Parathyroid adenoma (tissue), 2 donors: ENCODE results near the gene TBC1D14.

Experiments
- H2AFZ ChIP-seq: fragments of 300-600 bp; sonication (generic); one replicate; pipeline ENCODE4 v1.7.0; 2017; ENCODE audit warnings: antibody characterized with exemption, mild to moderate bottlenecking
- H3K27ac ChIP-seq: fragments of 300-600 bp; sonication (generic); one replicate; pipeline ENCODE4 v1.7.0; 2017
- H3K27me3 ChIP-seq: fragments of 300-600 bp; sonication (generic); one replicate; pipeline ENCODE4 v1.7.0; 2017; ENCODE audit warnings: low read length; ENCODE audit not compliant: control insufficient read depth, insufficient read depth
- H3K36me3 ChIP-seq: fragments of 300-600 bp; sonication (generic); one replicate; pipeline ENCODE4 v1.7.0; 2017; ENCODE audit warnings: low read length; ENCODE audit not compliant: control insufficient read depth, insufficient read depth
- H3K4me1 ChIP-seq: fragments of 300-600 bp; sonication (generic); one replicate; pipeline ENCODE4 v1.7.0; 2017; ENCODE audit warnings: control low read depth
- H3K4me2 ChIP-seq: fragments of 300-600 bp; sonication (generic); one replicate; pipeline ENCODE4 v1.7.0; 2017; ENCODE audit warnings: low read length
- H3K4me3 ChIP-seq: fragments of 300-600 bp; sonication (generic); one replicate; pipeline ENCODE4 v1.7.0; 2017; ENCODE audit warnings: low read depth, low read length
- H3K79me2 ChIP-seq: fragments of 300-600 bp; sonication (generic); one replicate; pipeline ENCODE4 v1.7.0; 2017; ENCODE audit warnings: control low read depth
- H3K9ac ChIP-seq: fragments of 300-600 bp; sonication (generic); one replicate; pipeline ENCODE4 v1.7.0; 2017; ENCODE audit warnings: mild to moderate bottlenecking
- H3K9me3 ChIP-seq: fragments of 300-600 bp; sonication (generic); one replicate; pipeline ENCODE4 v1.7.0; 2017; ENCODE audit warnings: low read length; ENCODE audit not compliant: control insufficient read depth
- CTCF ChIP-seq: fragments of 300-600 bp; sonication (generic); IDR thresholded peaks from one replicate; pipeline ENCODE4 v1.7.0; 2017; ENCODE audit warnings: antibody characterized with exemption, mild to moderate bottlenecking
- donor health status: primary hyperparathyroidism.

The TBC1D14 gene

GRCh38 chr4:7014815-7015214 is 105.2 kb downstream of the TBC1D14 start:
- Histone ChIP-seq H3K79me2 (no peaks in the 10 kb centered on the region), H3K36me3 (no peaks in the 10 kb centered on the region), H3K27ac (no peak overlapping the region), H3K27me3 (no peaks in the 10 kb centered on the region), H2AFZ (no peak overlapping the region), H3K4me2 (no peak overlapping the region), H3K9me3 (no peaks in the 10 kb centered on the region), H3K9ac (no peak overlapping the region), H3K4me3 (no peak overlapping the region), H3K4me1 (no peaks in the 10 kb centered on the region)
- TF ChIP-seq CTCF = no peak

- H3K27ac ChIP-seq = no peak overlapping the region
- H3K27me3 ChIP-seq = no peaks in the 10 kb centered on the region
- no peak overlapping the region for H2AFZ ChIP-seq
- H3K36me3 ChIP-seq = no peaks in the 10 kb centered on the region
- H3K4me3 ChIP-seq = no peak overlapping the region
- no peak for TF ChIP-seq CTCF
- H3K9me3 ChIP-seq = no peaks in the 10 kb centered on the region
- no peak overlapping the region for H3K4me2 ChIP-seq
- H3K79me2 ChIP-seq = no peaks in the 10 kb centered on the region
- no peak overlapping the region for H3K9ac ChIP-seq
- no peaks in the 10 kb centered on the region for H3K4me1 ChIP-seq
Measured at GRCh38 chr4:7015383-7016035, 105.9 kb downstream of the TBC1D14 start.

GRCh38 chr4:7016086-7016485 is 106.5 kb downstream of the TBC1D14 start:
- Histone ChIP-seq H3K9me3 (no peaks in the 10 kb centered on the region), H3K79me2 (no peaks in the 10 kb centered on the region), H3K36me3 (no peaks in the 10 kb centered on the region), H3K27ac (no peak overlapping the region), H3K4me1 (no peaks in the 10 kb centered on the region), H3K4me2 (no peak overlapping the region), H3K4me3 (no peak overlapping the region), H2AFZ (no peak overlapping the region), H3K9ac (no peak overlapping the region), H3K27me3 (no peaks in the 10 kb centered on the region)
- TF ChIP-seq CTCF = no peak

- Histone ChIP-seq H3K4me3 (no peak overlapping the region), H3K27me3 (no peaks in the 10 kb centered on the region), H3K4me1 (no peaks in the 10 kb centered on the region), H2AFZ (no peak overlapping the region), H3K36me3 (no peaks in the 10 kb centered on the region), H3K79me2 (no peaks in the 10 kb centered on the region), H3K9ac (no peak overlapping the region), H3K9me3 (no peaks in the 10 kb centered on the region), H3K27ac (no peak overlapping the region), H3K4me2 (no peak overlapping the region)
- no peak for TF ChIP-seq CTCF
Measured at GRCh38 chr4:7016512-7016911, 106.9 kb downstream of the TBC1D14 start.

- Histone ChIP-seq H2AFZ (no peak overlapping the region), H3K4me1 (no peaks in the 10 kb centered on the region), H3K79me2 (no peaks in the 10 kb centered on the region), H3K4me2 (no peak overlapping the region), H3K9ac (no peak overlapping the region), H3K36me3 (no peaks in the 10 kb centered on the region), H3K27ac (no peak overlapping the region), H3K27me3 (no peaks in the 10 kb centered on the region), H3K4me3 (no peak overlapping the region), H3K9me3 (no peaks in the 10 kb centered on the region)
- no peak for TF ChIP-seq CTCF
Measured at GRCh38 chr4:7017446-7018048, 107.9 kb downstream of the TBC1D14 start.
